HCT116 (cell line): Measurements from ENCODE around the gene BPIFA1. TPM values are rescaled to one million over a fixed set of nuclear protein-coding genes. Genes with fewer than 3 reads are reported as not detected.

Source experiments
- ATAC-seq: fragments of 200-7000 bp; cut with Tn5 transposase; 2 replicates; pipeline ENCODE4 v1.9.1; 2020; ENCODE audit warnings: mild to moderate bottlenecking, moderate library complexity
- BruUV-seq: library from RNA; stranded (reverse); fragments of 400-500 nt; replicated peaks from 2 replicates; lab custom pipeline; 2021; lab: Mats Ljungman, UMichigan
- CTCF ChIA-PET: fragments of 300-600 bp; sonication (Branson Sonifier 250); formaldehyde crosslinking; loops from one replicate; lab custom pipeline; 2021; ENCODE audit warnings: antibody characterized with exemption; lab: Charles Lee
- POLR2A ChIA-PET: fragments of 300-600, 350-600 bp; sonication (Branson Sonifier 250); formaldehyde crosslinking; loops from one replicate; lab custom pipeline; 2021; ENCODE audit warnings: antibody characterized with exemption; lab: Charles Lee
- RAD21 ChIA-PET, 2 experiments: fragments of 300-600 bp; sonication (Branson Sonifier 250); formaldehyde crosslinking; loops; one replicate each; lab custom pipeline; 2023; ENCODE audit warnings: low total read pairs in 2 of 2; ENCODE audit not compliant: uncharacterized antibody in 2 of 2, unreplicated experiment in 2 of 2, low non-redundant PET in 1 of 2; lab: Charles Lee
- DNase-seq: peaks from one replicate; pipeline ENCODE4 v3.0.0-alpha.2; 2010; ENCODE audit warnings: low read depth, low spot score
- H2AFZ ChIP-seq: fragments of 200-600 bp; shearing (Covaris generic), sonication (generic); 2 replicates; pipeline ENCODE4 v1.6.1; 2017; ENCODE audit warnings: low read depth, mixed run types, mixed read lengths, antibody characterized with exemption, low read length; ENCODE audit not compliant: poor library complexity, severe bottlenecking
- H3K27ac ChIP-seq: 2 replicates; pipeline ENCODE4 v1.5.1; 2012; ENCODE audit warnings: low read depth, low read length
- H3K27me3 ChIP-seq: fragments of 200-600 bp; sonication (generic); 2 replicates; pipeline ENCODE4 v1.6.1; 2016; ENCODE audit warnings: mixed run types, low read length, mixed read lengths; ENCODE audit not compliant: insufficient read depth
- H3K36me3 ChIP-seq, 2 experiments: fragments of 200-500 bp in 1 of 2; fragments of 200-600 bp in 1 of 2; sonication (Bioruptor generic) in 1 of 2; sonication (generic) in 1 of 2; 2 replicates each; pipeline versions ENCODE4 v1.5.1 to v1.6.1; 2014 to 2016; ENCODE audit warnings: low read length in 2 of 2, inconsistent platforms in 1 of 2, mixed read lengths in 1 of 2, mixed run types in 1 of 2; ENCODE audit not compliant: insufficient read depth in 2 of 2, control insufficient read depth in 1 of 2
- H3K4me1 ChIP-seq, 2 experiments: fragments of 200-600 bp in 1 of 2; sonication (generic) in 1 of 2; 2 replicates each; pipeline versions ENCODE4 v1.5.1 to v1.6.1; 2012 to 2017; ENCODE audit warnings: low read length in 2 of 2, inconsistent platforms in 1 of 2, mild to moderate bottlenecking in 1 of 2, mixed read lengths in 1 of 2, mixed run types in 1 of 2, moderate library complexity in 1 of 2; ENCODE audit not compliant: insufficient read depth in 2 of 2, control insufficient read depth in 1 of 2
- H3K4me2 ChIP-seq: fragments of 200-600 bp; sonication (generic); 2 replicates; pipeline ENCODE4 v1.6.1; 2017; ENCODE audit warnings: mixed run types, low read length, mixed read lengths
- H3K4me3 ChIP-seq, 2 experiments: fragments of 200-600 bp in 1 of 2; sonication (generic) in 1 of 2; replicated peaks in 1 of 2; 2 replicates each; pipeline ENCODE4 v1.5.1; 2011 to 2016; ENCODE audit warnings: low read length in 2 of 2, control low read depth in 1 of 2, low read depth in 1 of 2, mild to moderate bottlenecking in 1 of 2, mixed read lengths in 1 of 2, mixed run types in 1 of 2
- H3K79me2 ChIP-seq: fragments of 200-600 bp; sonication (generic); 2 replicates; pipeline ENCODE4 v1.6.1; 2017; ENCODE audit warnings: mild to moderate bottlenecking, mixed run types, low read length, moderate library complexity, mixed read lengths; ENCODE audit not compliant: insufficient read depth
- H3K9ac ChIP-seq: fragments of 200-600 bp; sonication (generic); 2 replicates; pipeline ENCODE4 v1.6.1; 2016; ENCODE audit warnings: low read length, mixed read lengths
- H3K9me2 ChIP-seq: fragments of 200-600 bp; sonication (generic), shearing (Covaris generic); 2 replicates; pipeline ENCODE4 v1.6.1; 2017; ENCODE audit warnings: mixed run types, mild to moderate bottlenecking, moderate library complexity; ENCODE audit not compliant: insufficient read depth
- H3K9me3 ChIP-seq, 2 experiments: fragments of 200-500 bp in 1 of 2; fragments of 200-600 bp in 1 of 2; sonication (Bioruptor generic) in 1 of 2; sonication (generic) in 1 of 2; 2 replicates each; pipeline ENCODE4 v1.6.1; 2014 to 2017; ENCODE audit warnings: low read length in 2 of 2, mixed read lengths in 2 of 2, inconsistent platforms in 1 of 2, low read depth in 1 of 2, mild to moderate bottlenecking in 1 of 2, mixed run types in 1 of 2, moderate library complexity in 1 of 2; ENCODE audit not compliant: control insufficient read depth in 1 of 2, insufficient read depth in 1 of 2
- H4K20me1 ChIP-seq: fragments of 200-600 bp; sonication (generic), shearing (Covaris generic); 2 replicates; pipeline ENCODE4 v1.6.1; 2017; ENCODE audit warnings: mixed run types, mild to moderate bottlenecking, moderate library complexity; ENCODE audit not compliant: insufficient read depth
- CBX3 ChIP-seq: IDR thresholded peaks from 2 replicates; pipeline ENCODE4 v1.6.1; 2012; ENCODE audit warnings: low read depth
- CEBPB ChIP-seq: IDR thresholded peaks from 2 replicates; pipeline ENCODE4 v1.6.1; 2012; ENCODE audit warnings: low read depth
- EGR1 ChIP-seq: IDR thresholded peaks from 2 replicates; pipeline ENCODE4 v1.6.1; 2012; ENCODE audit warnings: low read depth
- EZH2 ChIP-seq: fragments of 200-600 bp; sonication (generic); IDR thresholded peaks from 2 replicates; pipeline ENCODE4 v1.6.1; 2017; ENCODE audit warnings: antibody characterized with exemption, mixed run types
- EZH2phosphoT487 ChIP-seq: fragments of 200-600 bp; IDR thresholded peaks from 2 replicates; pipeline ENCODE4 v1.6.1; 2018; ENCODE audit warnings: antibody characterized with exemption, borderline replicate concordance
- JUND ChIP-seq: IDR thresholded peaks from 2 replicates; pipeline ENCODE4 v1.6.1; 2012
- POLR2AphosphoS5 ChIP-seq: IDR thresholded peaks from 2 replicates; pipeline ENCODE4 v1.6.1; 2011; ENCODE audit warnings: mild to moderate bottlenecking, low read depth, low read length, moderate library complexity
- SRF ChIP-seq: IDR thresholded peaks from 2 replicates; pipeline ENCODE4 v1.6.1; 2012; ENCODE audit warnings: low read depth
- TCF7L2 ChIP-seq: IDR thresholded peaks from 2 replicates; pipeline ENCODE4 v1.7.0; 2011; ENCODE audit warnings: borderline replicate concordance, inconsistent platforms; ENCODE audit not compliant: insufficient read depth, insufficient read length; ENCODE audit errors: extremely low read depth
- ZFX ChIP-seq: fragments of 450-650 bp; IDR thresholded peaks from 2 replicates; pipeline ENCODE4 v1.6.1; 2017
- ZNF274 ChIP-seq: fragments of 200-500 bp; sonication (Bioruptor generic); IDR thresholded peaks from 2 replicates; pipeline ENCODE4 v1.6.1; 2014; ENCODE audit warnings: mild to moderate bottlenecking, low read depth, low read length, inconsistent platforms
- intact Hi-C: fragments of 100-400 bp; cut with micrococcal nuclease; formaldehyde crosslinking; loops from 2 replicates; pipeline ENCODE4 v1.10.0; 2022
- total RNA-seq: library from RNA; stranded (reverse); gene quantifications from one replicate; pipeline ENCODE4 v1.2.1, GENCODE V29; 2021; ENCODE audit not compliant: unreplicated experiment
- TF ChIP-seq, protein P1 (sequence below), 3 experiments: fragments of 200-600 bp in 1 of 3; sonication (generic) in 1 of 3; IDR thresholded peaks in 2 of 3; conservative IDR thresholded peaks in 1 of 3; 2 replicates each; pipeline ENCODE4 v1.5.1; 2012 to 2017; ENCODE audit warnings: low read depth in 2 of 3, low read length in 2 of 3, antibody characterized with exemption in 1 of 3, borderline replicate concordance in 1 of 3, control low read depth in 1 of 3, mild to moderate bottlenecking in 1 of 3, mixed read lengths in 1 of 3, mixed run types in 1 of 3, moderate library complexity in 1 of 3; ENCODE audit not compliant: insufficient read depth in 1 of 3

The BPIFA1 gene
- total RNA-seq, 1 experiment from 2014 or later: not detected

- no peaks in the 10 kb centered on the region for H3K79me2 ChIP-seq
- no peak for DNase-seq
- H3K9ac ChIP-seq: no peak overlapping the region
- H3K36me3 ChIP-seq: no peaks in the 10 kb centered on the region
- CTCF ChIA-PET: no interaction called here
- no TSS peak for BruUV-seq
- ATAC-seq: no peak
- H3K4me1 ChIP-seq: no peaks in the 10 kb centered on the region
- no peak overlapping the region for H3K4me2 ChIP-seq
- RAD21 ChIA-PET: no interaction called here
- POLR2A ChIA-PET: no interaction called here
- peaks cover 32% of the 10 kb centered on the region for H3K27me3 ChIP-seq
- intact Hi-C loops: no loop called here
- H3K27ac ChIP-seq: no peak overlapping the region
- no peak for TF ChIP-seq CBX3
- TF ChIP-seq JUND: no peak
- TF ChIP-seq SRF: no peak
- TF ChIP-seq, protein P1, sequence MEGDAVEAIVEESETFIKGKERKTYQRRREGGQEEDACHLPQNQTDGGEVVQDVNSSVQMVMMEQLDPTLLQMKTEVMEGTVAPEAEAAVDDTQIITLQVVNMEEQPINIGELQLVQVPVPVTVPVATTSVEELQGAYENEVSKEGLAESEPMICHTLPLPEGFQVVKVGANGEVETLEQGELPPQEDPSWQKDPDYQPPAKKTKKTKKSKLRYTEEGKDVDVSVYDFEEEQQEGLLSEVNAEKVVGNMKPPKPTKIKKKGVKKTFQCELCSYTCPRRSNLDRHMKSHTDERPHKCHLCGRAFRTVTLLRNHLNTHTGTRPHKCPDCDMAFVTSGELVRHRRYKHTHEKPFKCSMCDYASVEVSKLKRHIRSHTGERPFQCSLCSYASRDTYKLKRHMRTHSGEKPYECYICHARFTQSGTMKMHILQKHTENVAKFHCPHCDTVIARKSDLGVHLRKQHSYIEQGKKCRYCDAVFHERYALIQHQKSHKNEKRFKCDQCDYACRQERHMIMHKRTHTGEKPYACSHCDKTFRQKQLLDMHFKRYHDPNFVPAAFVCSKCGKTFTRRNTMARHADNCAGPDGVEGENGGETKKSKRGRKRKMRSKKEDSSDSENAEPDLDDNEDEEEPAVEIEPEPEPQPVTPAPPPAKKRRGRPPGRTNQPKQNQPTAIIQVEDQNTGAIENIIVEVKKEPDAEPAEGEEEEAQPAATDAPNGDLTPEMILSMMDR (IDR thresholded peaks at IDR 0.05 in 2 of 3, conservative IDR thresholded peaks at IDR 0.05 in 1 of 3; ENCODE audit: borderline replicate concordance in 1 of 3, insufficient read depth in 1 of 3, low read depth in 2 of 3, low read length in 2 of 3): no peak
- TF ChIP-seq TCF7L2: no peak
- TF ChIP-seq EZH2: no peak
- TF ChIP-seq EZH2phosphoT487: no peak
- TF ChIP-seq CEBPB: no peak
- no peak for TF ChIP-seq EGR1
- no peak for TF ChIP-seq POLR2AphosphoS5
- no peak for TF ChIP-seq ZNF274
- no peak for TF ChIP-seq ZFX
- TF ChIP-seq, all 23 proteins: peak for 0
- H4K20me1 ChIP-seq: no peaks in the 10 kb centered on the region
- H2AFZ ChIP-seq: no peak overlapping the region
- H3K9me3 ChIP-seq: no peaks in the 10 kb centered on the region
- no peak overlapping the region for H3K4me3 ChIP-seq
- no peaks in the 10 kb centered on the region for H3K9me2 ChIP-seq
Measured at GRCh38 chr20:33239979-33240736, 4.4 kb downstream of the BPIFA1 start.
